Osteocyte (in vitro differentiated cells): ENCODE measurements around the gene RPTOR. TPM values are rescaled to one million over a fixed set of nuclear protein-coding genes. Genes with fewer than 3 reads are reported as not detected.

Experiments
- DNase-seq: peaks from one replicate; pipeline ENCODE4 v3.0.0; 2021; ENCODE audit warnings: mixed read lengths; ENCODE audit not compliant: unreplicated experiment; ENCODE audit errors: extremely low spot score
- H3K27ac Mint-ChIP-seq: one replicate; pipeline ENCODE4 v1.8.0; 2021; ENCODE audit warnings: mild to moderate bottlenecking, mixed read lengths; ENCODE audit not compliant: unreplicated experiment
- H3K27me3 Mint-ChIP-seq: one replicate; pipeline ENCODE4 v1.8.0; 2021; ENCODE audit warnings: mixed read lengths; ENCODE audit not compliant: unreplicated experiment
- H3K36me3 Mint-ChIP-seq: one replicate; pipeline ENCODE4 v1.8.0; 2021; ENCODE audit warnings: mixed read lengths; ENCODE audit not compliant: unreplicated experiment
- H3K4me1 Mint-ChIP-seq: one replicate; pipeline ENCODE4 v1.8.0; 2021; ENCODE audit warnings: mixed read lengths; ENCODE audit not compliant: unreplicated experiment
- H3K4me3 Mint-ChIP-seq: one replicate; pipeline ENCODE4 v1.8.0; 2021; ENCODE audit warnings: mild to moderate bottlenecking, moderate library complexity, mixed read lengths; ENCODE audit not compliant: unreplicated experiment
- H3K9me3 Mint-ChIP-seq: one replicate; pipeline ENCODE4 v1.8.0; 2021; ENCODE audit warnings: mixed read lengths; ENCODE audit not compliant: unreplicated experiment
- CTCF ChIP-seq: fragments of 200-600 bp; sonication (generic); IDR thresholded peaks from 2 replicates; pipeline ENCODE4 v1.5.0; 2021; ENCODE audit warnings: antibody characterized with exemption, mild to moderate bottlenecking, moderate library complexity
- total RNA-seq: library from RNA; stranded (reverse); gene quantifications from 2 replicates; pipeline ENCODE4 v1.2.1, GENCODE V29; 2021

RPTOR gene
- total RNA-seq, 1 donor from 2014 or later, result 36.0 TPM

- no peak for DNase-seq
- no peak for TF ChIP-seq CTCF
- Mint-ChIP-seq H3K27ac (no peak overlapping the region), H3K27me3 (no peaks in the 10 kb centered on the region), H3K4me3 (no peak overlapping the region), H3K9me3 (no peaks in the 10 kb centered on the region), H3K4me1 (peaks cover 29% of the 10 kb centered on the region), H3K36me3 (peaks cover 11% of the 10 kb centered on the region)
Measured at GRCh38 chr17:80770881-80771611, 226.4 kb downstream of the RPTOR start.

- Mint-ChIP-seq H3K9me3 (no peaks in the 10 kb centered on the region), H3K27me3 (no peaks in the 10 kb centered on the region), H3K36me3 (peaks cover 13% of the 10 kb centered on the region), H3K4me1 (peaks cover 29% of the 10 kb centered on the region), H3K4me3 (no peak overlapping the region), H3K27ac (no peak overlapping the region)
- DNase-seq, result no peak
- TF ChIP-seq CTCF, result no peak
Measured at GRCh38 chr17:80771612-80772005, 227.0 kb downstream of the RPTOR start.

- Mint-ChIP-seq H3K36me3 (peaks cover 21% of the 10 kb centered on the region), H3K9me3 (no peaks in the 10 kb centered on the region), H3K27ac (peak overlapping the region; percentile 93), H3K4me3 (no peak overlapping the region), H3K27me3 (no peaks in the 10 kb centered on the region), H3K4me1 (peaks cover 35% of the 10 kb centered on the region)
- no peak for DNase-seq
- TF ChIP-seq CTCF, result no peak
Measured at GRCh38 chr17:80772906-80773242, 228.2 kb downstream of the RPTOR start.

- Mint-ChIP-seq H3K4me1 (peaks cover 36% of the 10 kb centered on the region), H3K4me3 (no peak overlapping the region), H3K27ac (peak overlapping the region; percentile 93), H3K9me3 (no peaks in the 10 kb centered on the region), H3K36me3 (peaks cover 21% of the 10 kb centered on the region), H3K27me3 (no peaks in the 10 kb centered on the region)
- no peak for TF ChIP-seq CTCF
- no peak for DNase-seq
Measured at GRCh38 chr17:80773243-80773991, 228.8 kb downstream of the RPTOR start.

GRCh38 chr17:80774146-80774545 lies 229.5 kb downstream of the RPTOR start:
- H3K27ac Mint-ChIP-seq, result peak overlapping the region; percentile 93
- peaks cover 17% of the 10 kb centered on the region for H3K36me3 Mint-ChIP-seq
- H3K9me3 Mint-ChIP-seq, result no peaks in the 10 kb centered on the region
- no peak for TF ChIP-seq CTCF
- DNase-seq, result no peak
- no peak overlapping the region for H3K4me3 Mint-ChIP-seq
- H3K4me1 Mint-ChIP-seq, result peaks cover 36% of the 10 kb centered on the region
- H3K27me3 Mint-ChIP-seq, result no peaks in the 10 kb centered on the region
